ENCODE data around the gene KRTAP19-3. TPM values are rescaled to one million over a fixed set of nuclear protein-coding genes. Genes with fewer than 3 reads are reported as not detected.
"Not testable (repeated sequence)": the region's sequence is repeated elsewhere in the genome, so short reads cannot be mapped to it uniquely, and the experiment has no call there.

Gene KRTAP19-3
- not detected for polyA plus RNA-seq (ENCODE audit: insufficient read length)

GRCh38 chr21:30491963-30492428, at the start of gene KRTAP19-3:
TSS of gene KRTAP19-3 (minus strand) at chr21:30492013. CDS start at chr21:30491957, 56 bp downstream.
- DNase-seq = no peak

GRCh38 chr21:30518876-30519275, 27.1 kb upstream of the KRTAP19-3 start:
- DNase-seq = no peak

GRCh38 chr21:30515681-30516080, 23.9 kb upstream of the KRTAP19-3 start:
- no peak for DNase-seq

- DNase-seq = not testable (repeated sequence)
Measured at GRCh38 chr21:30505621-30506205, 13.9 kb upstream of the KRTAP19-3 start.

- DNase-seq = no peak
Measured at GRCh38 chr21:30502041-30502440, 10.2 kb upstream of the KRTAP19-3 start, which contains the start of gene KRTAP19-5. TSS of gene KRTAP19-5 (minus strand) at chr21:30502141. CDS start at chr21:30502090, 51 bp downstream.

GRCh38 chr21:30497065-30497464, 5.3 kb upstream of the KRTAP19-3 start, which contains the start of gene KRTAP19-4:
TSS of gene KRTAP19-4 (minus strand) at chr21:30497165. CDS start at chr21:30497110, 55 bp downstream.
- no peak for DNase-seq

- no peak for DNase-seq
Measured at GRCh38 chr21:30487336-30487735, 4.5 kb downstream of the KRTAP19-3 start, which contains the start of gene KRTAP19-2. TSS of gene KRTAP19-2 (minus strand) at chr21:30487436. CDS start at chr21:30487348, 88 bp downstream.

GRCh38 chr21:30486180-30486579, 5.6 kb downstream of the KRTAP19-3 start:
- DNase-seq = no peak

GRCh38 chr21:30482130-30482529, 9.7 kb downstream of the KRTAP19-3 start:
- DNase-seq = no peak

GRCh38 chr21:30480145-30480544, 11.7 kb downstream of the KRTAP19-3 start, which contains the start of gene KRTAP19-1:
TSS of gene KRTAP19-1 (minus strand) at chr21:30480367. CDS start at chr21:30480317, 50 bp downstream.
- no peak for DNase-seq

GRCh38 chr21:30479259-30479658, 12.6 kb downstream of the KRTAP19-3 start:
- DNase-seq = no peak

- no peak for DNase-seq
Measured at GRCh38 chr21:30478004-30478403, 13.8 kb downstream of the KRTAP19-3 start.

GRCh38 chr21:30468900-30469714, 22.7 kb downstream of the KRTAP19-3 start:
- no peak for DNase-seq

- DNase-seq = no peak
Measured at GRCh38 chr21:30463713-30464112, 28.1 kb downstream of the KRTAP19-3 start.

GRCh38 chr21:30448514-30448913, 43.3 kb downstream of the KRTAP19-3 start:
- no peak for DNase-seq

- no peak for DNase-seq
Measured at GRCh38 chr21:30447056-30447455, 44.8 kb downstream of the KRTAP19-3 start.

GRCh38 chr21:30444204-30444603, 47.6 kb downstream of the KRTAP19-3 start:
- no peak for DNase-seq

GRCh38 chr21:30443226-30443625, 48.6 kb downstream of the KRTAP19-3 start:
- no peak for DNase-seq

Other genes starting within 250 kb of the KRTAP19-3 start
- not detected for gene KRTAP24-1, start 209.1 kb downstream of the KRTAP19-3 start, polyA plus RNA-seq (ENCODE audit: insufficient read length)
- not detected for gene KRTAP25-1, start 202.5 kb downstream of the KRTAP19-3 start, polyA plus RNA-seq (ENCODE audit: insufficient read length)
- not detected for gene KRTAP26-1, start 171.7 kb downstream of the KRTAP19-3 start, polyA plus RNA-seq (ENCODE audit: insufficient read length)
- gene KRTAP27-1, start 154.3 kb downstream of the KRTAP19-3 start, polyA plus RNA-seq (ENCODE audit: insufficient read length) = not detected
- not detected for gene KRTAP23-1, start 143.4 kb downstream of the KRTAP19-3 start, polyA plus RNA-seq (ENCODE audit: insufficient read length)
- not detected for gene KRTAP13-2, start 119.7 kb downstream of the KRTAP19-3 start, polyA plus RNA-seq (ENCODE audit: insufficient read length)
- not detected for gene KRTAP13-1, start 96.0 kb downstream of the KRTAP19-3 start, polyA plus RNA-seq (ENCODE audit: insufficient read length)
- gene KRTAP13-3, start 66.1 kb downstream of the KRTAP19-3 start, polyA plus RNA-seq (ENCODE audit: insufficient read length) = not detected
- not detected for gene KRTAP13-4, start 61.8 kb downstream of the KRTAP19-3 start, polyA plus RNA-seq (ENCODE audit: insufficient read length)
- gene KRTAP15-1, start 51.7 kb downstream of the KRTAP19-3 start, polyA plus RNA-seq (ENCODE audit: insufficient read length) = not detected
- not detected for gene KRTAP19-1, start 11.6 kb downstream of the KRTAP19-3 start, polyA plus RNA-seq (ENCODE audit: insufficient read length)
- gene KRTAP19-2, start 4.6 kb downstream of the KRTAP19-3 start, polyA plus RNA-seq (ENCODE audit: insufficient read length) = not detected
- not detected for gene KRTAP19-4, start 5.2 kb upstream of the KRTAP19-3 start, polyA plus RNA-seq (ENCODE audit: insufficient read length)
- not detected for gene KRTAP19-5, start 10.1 kb upstream of the KRTAP19-3 start, polyA plus RNA-seq (ENCODE audit: insufficient read length)
- gene KRTAP19-6, start 49.9 kb upstream of the KRTAP19-3 start, polyA plus RNA-seq (ENCODE audit: insufficient read length) = not detected
- not detected for gene KRTAP19-7, start 69.3 kb upstream of the KRTAP19-3 start, polyA plus RNA-seq (ENCODE audit: insufficient read length)
- not detected for gene KRTAP22-2, start 98.4 kb upstream of the KRTAP19-3 start, polyA plus RNA-seq (ENCODE audit: insufficient read length)
- not detected for gene KRTAP6-3, start 100.4 kb upstream of the KRTAP19-3 start, polyA plus RNA-seq (ENCODE audit: insufficient read length)
- gene KRTAP6-2, start 106.9 kb upstream of the KRTAP19-3 start, polyA plus RNA-seq (ENCODE audit: insufficient read length) = not detected
- gene KRTAP22-1, start 109.1 kb upstream of the KRTAP19-3 start, polyA plus RNA-seq (ENCODE audit: insufficient read length) = not detected
- gene KRTAP6-1, start 121.9 kb upstream of the KRTAP19-3 start, polyA plus RNA-seq (ENCODE audit: insufficient read length) = not detected
- not detected for gene KRTAP20-1, start 124.4 kb upstream of the KRTAP19-3 start, polyA plus RNA-seq (ENCODE audit: insufficient read length)
- gene KRTAP20-4, start 128.6 kb upstream of the KRTAP19-3 start, polyA plus RNA-seq (ENCODE audit: insufficient read length) = not detected
- gene KRTAP20-2, start 143.2 kb upstream of the KRTAP19-3 start, polyA plus RNA-seq (ENCODE audit: insufficient read length) = not detected
- not detected for gene KRTAP20-3, start 150.9 kb upstream of the KRTAP19-3 start, polyA plus RNA-seq (ENCODE audit: insufficient read length)
- not detected for gene KRTAP21-3, start 226.8 kb upstream of the KRTAP19-3 start, polyA plus RNA-seq (ENCODE audit: insufficient read length)